Glutamatergic neuron (in vitro differentiated cells): Measurements from ENCODE around the gene DISC1. TPM values are rescaled to one million over a fixed set of nuclear protein-coding genes. Genes with fewer than 3 reads are reported as not detected.

Source experiments
- DNase-seq: peaks from one replicate; pipeline ENCODE4 v3.0.0; 2022
- H3K27ac Mint-ChIP-seq: one replicate; pipeline ENCODE4 v1.8.0; 2020; ENCODE audit warnings: mild to moderate bottlenecking, mixed read lengths, inconsistent platforms; ENCODE audit not compliant: unreplicated experiment
- H3K27me3 Mint-ChIP-seq: one replicate; pipeline ENCODE4 v1.8.0; 2020; ENCODE audit warnings: mild to moderate bottlenecking, moderate library complexity, mixed read lengths, inconsistent platforms; ENCODE audit not compliant: unreplicated experiment
- H3K36me3 Mint-ChIP-seq: one replicate; pipeline ENCODE4 v1.8.0; 2020; ENCODE audit warnings: mild to moderate bottlenecking, mixed read lengths, inconsistent platforms; ENCODE audit not compliant: unreplicated experiment
- H3K4me1 Mint-ChIP-seq: one replicate; pipeline ENCODE4 v1.8.0; 2020; ENCODE audit warnings: mild to moderate bottlenecking, low read depth, mixed read lengths, inconsistent platforms; ENCODE audit not compliant: unreplicated experiment
- H3K4me3 Mint-ChIP-seq: one replicate; pipeline ENCODE4 v1.8.0; 2020; ENCODE audit warnings: mild to moderate bottlenecking, mixed read lengths, inconsistent platforms; ENCODE audit not compliant: unreplicated experiment
- H3K9me3 Mint-ChIP-seq: one replicate; pipeline ENCODE4 v1.8.0; 2020; ENCODE audit warnings: mild to moderate bottlenecking, moderate library complexity, mixed read lengths, inconsistent platforms; ENCODE audit not compliant: unreplicated experiment
- CTCF ChIP-seq: fragments of 200-600 bp; sonication (generic); IDR thresholded peaks from one replicate; pipeline ENCODE4 v1.5.0; 2021; ENCODE audit not compliant: partially characterized antibody, unreplicated experiment
- total RNA-seq: library from RNA; stranded (reverse); fragmentation: NEBNext Ultra II Directional; extraction: Animal tissue kit (Norgen Biotek cat#: 25700); gene quantifications from one replicate; pipeline ENCODE4 v1.2.1, GENCODE V29; 2021; ENCODE audit not compliant: unreplicated experiment

Gene DISC1
- total RNA-seq, 1 donor from 2014 or later = 9.1 TPM

DNA sequence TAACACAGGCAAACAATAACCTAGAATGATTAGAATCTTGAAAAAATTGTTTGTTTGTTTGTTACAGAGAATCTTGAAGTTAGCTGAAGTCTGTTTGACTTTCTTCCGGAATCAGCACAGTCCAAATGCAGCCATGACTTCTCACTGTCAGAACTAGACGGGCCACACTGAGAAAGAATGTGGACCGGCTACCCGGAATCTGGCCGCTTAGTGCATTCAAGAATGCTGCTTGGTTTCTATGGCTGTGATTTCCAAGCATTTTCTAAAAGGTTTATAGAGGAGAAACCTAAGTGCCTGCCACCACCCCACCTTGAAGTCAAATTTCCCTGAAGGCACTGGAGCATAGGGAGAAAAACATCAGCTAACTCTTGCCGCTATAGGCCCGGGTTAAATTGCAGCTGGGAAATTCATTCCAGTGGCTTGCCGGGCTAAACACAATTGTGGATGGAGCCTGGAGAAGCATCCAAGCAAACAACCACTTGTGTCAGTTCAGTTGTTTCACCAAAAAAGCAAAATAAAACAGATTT, 231.1 kb downstream of the DISC1 start:
- Mint-ChIP-seq H3K27me3 (no peaks in the 10 kb centered on the region), H3K27ac (no peak overlapping the region), H3K4me1 (no peaks in the 10 kb centered on the region), H3K36me3 (no peaks in the 10 kb centered on the region), H3K9me3 (no peaks in the 10 kb centered on the region), H3K4me3 (no peak overlapping the region)
- no peak for TF ChIP-seq CTCF
- no peak for DNase-seq

DNA sequence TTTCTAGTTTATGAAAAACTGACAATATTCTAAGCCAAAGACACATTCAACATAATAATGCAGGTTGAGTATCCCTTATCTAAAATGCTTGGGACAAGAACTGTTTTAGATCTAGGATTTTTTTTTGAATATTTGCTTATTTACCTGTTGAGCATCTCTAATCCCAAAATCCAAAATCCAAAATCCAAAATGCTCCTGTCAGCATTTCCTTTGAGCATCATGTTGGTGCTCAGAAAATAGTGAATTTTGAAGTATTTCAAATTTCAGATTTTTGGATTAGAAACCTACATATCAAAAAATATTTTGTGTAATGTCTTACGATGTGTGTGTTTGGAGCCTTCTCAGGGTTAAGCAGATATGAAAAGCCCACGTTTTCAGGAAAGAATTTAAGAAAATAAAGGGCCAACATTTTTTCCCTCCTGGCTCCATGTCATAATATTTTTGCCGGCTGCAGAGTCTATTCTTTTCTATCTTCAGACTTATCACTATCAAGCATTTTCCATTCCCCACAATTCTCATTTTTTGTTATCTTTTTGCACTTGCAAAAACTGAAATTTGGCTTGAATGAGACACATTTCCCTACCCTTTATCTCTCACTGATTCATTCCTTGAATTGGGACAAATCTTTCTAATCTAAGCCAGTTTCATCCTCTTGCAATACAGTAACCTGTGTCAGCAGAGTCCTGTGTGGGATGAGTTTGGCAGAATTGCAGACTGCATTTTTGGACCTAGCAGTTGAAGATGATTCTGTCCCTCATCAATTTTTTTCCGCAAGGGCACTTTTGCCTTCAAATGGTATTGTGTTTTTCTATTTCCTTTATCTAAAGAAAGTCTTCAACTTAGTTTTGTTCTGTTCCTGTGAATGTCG, 233.9 kb downstream of the DISC1 start:
- H3K36me3 Mint-ChIP-seq = no peaks in the 10 kb centered on the region
- H3K27me3 Mint-ChIP-seq = no peaks in the 10 kb centered on the region
- no peaks in the 10 kb centered on the region for H3K4me1 Mint-ChIP-seq
- H3K9me3 Mint-ChIP-seq = no peaks in the 10 kb centered on the region
- TF ChIP-seq CTCF = no peak
- H3K27ac Mint-ChIP-seq = no peak overlapping the region
- H3K4me3 Mint-ChIP-seq = no peak overlapping the region
- DNase-seq = no peak

- no peak for TF ChIP-seq CTCF
- no peak for DNase-seq
- no peak overlapping the region for H3K27ac Mint-ChIP-seq
- no peaks in the 10 kb centered on the region for H3K9me3 Mint-ChIP-seq
- no peaks in the 10 kb centered on the region for H3K27me3 Mint-ChIP-seq
- no peaks in the 10 kb centered on the region for H3K36me3 Mint-ChIP-seq
- no peak overlapping the region for H3K4me3 Mint-ChIP-seq
- H3K4me1 Mint-ChIP-seq = peaks cover 11% of the 10 kb centered on the region
Observed at GRCh38 chr1:231861541-231862481, 235.2 kb downstream of the DISC1 start.

- Mint-ChIP-seq H3K36me3 (no peaks in the 10 kb centered on the region), H3K4me3 (no peak overlapping the region), H3K9me3 (no peaks in the 10 kb centered on the region), H3K4me1 (peaks cover 12% of the 10 kb centered on the region), H3K27ac (no peak overlapping the region), H3K27me3 (no peaks in the 10 kb centered on the region)
- TF ChIP-seq CTCF = no peak
- no peak for DNase-seq
Observed at GRCh38 chr1:231862611-231863010, 236.0 kb downstream of the DISC1 start.
